SH-SY5Y (cell line): ENCODE measurements around the gene TFB2M.

ENCODE experiments used
- GATA2 ChIP-seq: IDR thresholded peaks from 2 replicates; pipeline ENCODE4 v1.6.1; 2011; ENCODE audit warnings: mild to moderate bottlenecking, low read depth, low read length
- GATA3 ChIP-seq: IDR thresholded peaks from 2 replicates; pipeline ENCODE4 v1.6.1; 2011; ENCODE audit warnings: low read depth, mild to moderate bottlenecking, low read length, moderate library complexity

- no peak for TF ChIP-seq GATA2
- no peak for TF ChIP-seq GATA3
Measured at GRCh38 chr1:246554201-246554600, 11.9 kb downstream of the TFB2M start.
